K562 (cell line): ENCODE data around the gene SLC6A13. TPM values are rescaled to one million over a fixed set of nuclear protein-coding genes. Genes with fewer than 3 reads are reported as not detected.

Source experiments
- ATAC-seq: fragments of 200-7000 bp; cut with Tn5 transposase; 3 replicates; pipeline ENCODE4 v1.9.1; 2020; ENCODE audit warnings: moderate library complexity
- BruUV-seq: library from RNA; stranded (reverse); fragments of 400-500 nt; replicated peaks from 2 replicates; lab custom pipeline; 2021; lab: Mats Ljungman, UMichigan
- CTCF ChIA-PET: fragments of 300-600 bp; formaldehyde crosslinking; extraction: SDS; loops from one replicate; lab custom pipeline; 2021; ENCODE audit warnings: low intra/inter-chr PET ratio; lab: Yijun Ruan, JAX
- POLR2A ChIA-PET: fragments of 300-600, 350-650 bp; sonication (Branson Sonifier 250); formaldehyde crosslinking; extraction: SDS; loops from one replicate; lab custom pipeline; 2021; ENCODE audit warnings: antibody characterized with exemption, inconsistent platforms; lab: Yijun Ruan, JAX
- DNase-seq, 4 experiments: peaks; one replicate each; pipeline versions ENCODE4 v3.0.0 to v3.0.0-alpha.2; 2011 to 2018; ENCODE audit warnings: low spot score in 3 of 4, mixed read lengths in 3 of 4; ENCODE audit errors: extremely low read depth in 1 of 4
- FAIRE-seq: peaks from 2 replicates; lab custom pipeline; 2011; peaks lifted over from hg19 to GRCh38; lab: Jason Lieb, UNC
- H2AFZ ChIP-seq: 2 replicates; pipeline ENCODE4 v1.6.0; 2011; ENCODE audit warnings: low read depth, low read length, control low read depth, inconsistent platforms
- H3K27ac ChIP-seq: fragments of 200-600 bp; 3 replicates; pipeline ENCODE4 v1.8.0; 2011; ENCODE audit warnings: low read depth, mild to moderate bottlenecking, control low read depth, inconsistent platforms, low read length, moderate library complexity, mixed read lengths; ENCODE audit errors: extremely low read depth
- H3K27me3 ChIP-seq, 2 experiments: fragments of 300-600 bp in 1 of 2; 2 replicates in 1 of 2; 3 replicates in 1 of 2; pipeline versions ENCODE4 v1.6.0 to v1.8.0; 2011; ENCODE audit warnings: inconsistent platforms in 2 of 2, low read length in 2 of 2, mild to moderate bottlenecking in 1 of 2, mixed read lengths in 1 of 2, moderate library complexity in 1 of 2; ENCODE audit not compliant: control insufficient read depth in 2 of 2, insufficient read depth in 2 of 2
- H3K36me3 ChIP-seq: fragments of 300-600 bp; 3 replicates; pipeline ENCODE4 v1.8.0; 2011; ENCODE audit warnings: mild to moderate bottlenecking, low read length, inconsistent platforms; ENCODE audit not compliant: control insufficient read depth, insufficient read depth
- H3K4me1 ChIP-seq, 2 experiments: fragments of 200-600 bp in 1 of 2; replicated peaks in 1 of 2; 2 replicates in 1 of 2; 3 replicates in 1 of 2; pipeline versions ENCODE4 v1.5.1 to v1.8.0; 2011; ENCODE audit warnings: inconsistent platforms in 2 of 2, low read length in 2 of 2, mild to moderate bottlenecking in 1 of 2, mixed read lengths in 1 of 2, moderate library complexity in 1 of 2; ENCODE audit not compliant: control insufficient read depth in 2 of 2, insufficient read depth in 2 of 2
- H3K4me2 ChIP-seq: 2 replicates; pipeline ENCODE4 v1.6.1; 2011; ENCODE audit warnings: low read length, control low read depth, inconsistent platforms, mixed read lengths; ENCODE audit not compliant: insufficient read depth
- H3K4me3 ChIP-seq: fragments of 200-600 bp; sonication (generic), shearing (Covaris generic); 2 replicates; pipeline ENCODE4 v1.5.1; 2016; ENCODE audit warnings: control low read depth, inconsistent platforms
- H3K79me2 ChIP-seq: fragments of 200-600 bp; 3 replicates; pipeline ENCODE4 v1.8.0; 2011; ENCODE audit warnings: low read length, inconsistent platforms; ENCODE audit not compliant: control insufficient read depth, insufficient read depth
- H3K9ac ChIP-seq, 2 experiments: 2 replicates each; pipeline versions ENCODE4 v1.6.0 to v1.6.1; 2011; ENCODE audit warnings: low read depth in 2 of 2, low read length in 2 of 2, control low read depth in 1 of 2, inconsistent platforms in 1 of 2, mild to moderate bottlenecking in 1 of 2, mixed read lengths in 1 of 2; ENCODE audit not compliant: insufficient read depth in 1 of 2
- H3K9me1 ChIP-seq: one replicate; pipeline ENCODE4 v1.6.0; 2011; ENCODE audit warnings: inconsistent platforms, mild to moderate bottlenecking, low read length, moderate library complexity; ENCODE audit not compliant: control insufficient read depth, insufficient read depth
- H3K9me3 ChIP-seq: replicated peaks from 2 replicates; pipeline ENCODE4 v1.5.1; 2011; ENCODE audit warnings: low read depth, low read length, inconsistent platforms; ENCODE audit not compliant: control insufficient read depth, insufficient read depth
- H4K20me1 ChIP-seq: replicated peaks from 2 replicates; pipeline ENCODE4 v1.6.1; 2011; ENCODE audit warnings: low read length, inconsistent platforms, mixed read lengths; ENCODE audit not compliant: control insufficient read depth, insufficient read depth
- CCNT2 ChIP-seq: IDR thresholded peaks from 2 replicates; pipeline ENCODE4 v1.6.1; 2011; ENCODE audit warnings: borderline replicate concordance, low read depth, mild to moderate bottlenecking, moderate library complexity, mixed read lengths, low read length; ENCODE audit not compliant: insufficient read length; ENCODE audit errors: extremely low read depth
- CXXC5 ChIP-seq: fragments of 250-450 bp; sonication (Bioruptor Pico); IDR thresholded peaks from 2 replicates; pipeline ENCODE4 v1.8.0; 2022; ENCODE audit warnings: inconsistent platforms, mild to moderate bottlenecking, moderate library complexity
- L3MBTL2 ChIP-seq: fragments of 450-650 bp; IDR thresholded peaks from 2 replicates; pipeline ENCODE4 v1.6.1; 2016; ENCODE audit warnings: mild to moderate bottlenecking, moderate library complexity
- MYC ChIP-seq, 2 experiments: fragments of 250-450 bp in 1 of 2; sonication (Bioruptor Pico) in 1 of 2; IDR thresholded peaks; 2 replicates each; pipeline versions ENCODE4 v1.5.1 to v1.6.1; 2012 to 2021; ENCODE audit warnings: low read depth in 2 of 2, borderline replicate concordance in 1 of 2, improper control_type of control experiment in 1 of 2, low read length in 1 of 2, mild to moderate bottlenecking in 1 of 2, moderate library complexity in 1 of 2
- ZKSCAN1 ChIP-seq: fragments of 150-350 bp; IDR thresholded peaks from 2 replicates; pipeline ENCODE4 v1.6.1; 2016; ENCODE audit warnings: low read depth, low read length
- ZNF699 ChIP-seq: fragments of 250-450 bp; sonication (Bioruptor Pico); IDR thresholded peaks from 2 replicates; pipeline ENCODE4 v1.8.0; 2021; ENCODE audit warnings: mild to moderate bottlenecking, moderate library complexity; ENCODE audit not compliant: insufficient replicate concordance
- ZNF740 ChIP-seq, 3 experiments: fragments of 200-800 bp in 1 of 3; sonication (Bioruptor generic) in 1 of 3; sonication (generic) in 1 of 3; formaldehyde crosslinking in 1 of 3; IDR thresholded peaks; 2 replicates each; pipeline versions ENCODE4 v1.6.1 to v1.8.0; 2016 to 2022; ENCODE audit warnings: mild to moderate bottlenecking in 2 of 3, missing compliant biosample characterization in 2 of 3, missing genetic modification characterization in 2 of 3, missing genetic modification reagents in 1 of 3
- WGBS: fragments of 100-300 bp; shearing (Covaris generic); methylation state at CpG from one replicate; pipeline ENCODE4 v1.1.6; 2016; ENCODE audit warnings: low coverage, mixed read lengths; ENCODE audit not compliant: insufficient coverage; ENCODE audit errors: missing lambda C conversion rate; 5-methylcytosine and 5-hydroxymethylcytosine counted together
- in situ Hi-C: fragments of 300-500 bp; cut with MboI; formaldehyde crosslinking; loops from 4 replicates; pipeline ENCODE4 v1.15.0; 2018; ENCODE audit warnings: inconsistent platforms, mixed read lengths
- intact Hi-C: fragments of 100-400 bp; cut with micrococcal nuclease; formaldehyde crosslinking; loops from 2 replicates; pipeline ENCODE4 v1.14.2; 2022
- polyA plus RNA-seq, 8 experiments: library from polyadenylated mRNA; depleted of rRNA in 4 of 8; stranded (reverse) in 5 of 8; unstranded in 3 of 8; fragments of >200 nt; fragmentation: Nextera tagmentation in 2 of 8; fragmentation: Illumina TruSeq in 1 of 8; extraction: Ambion mirVana in 2 of 8; extraction: Trizol in 1 of 8; gene quantifications; 2 replicates each; pipeline versions ENCODE4 v1.2.1 to v1.2.3, GENCODE V29; 2011 to 2014; ENCODE audit warnings: inconsistent platforms in 1 of 8, missing spikeins in 1 of 8
- total RNA-seq, 7 experiments: library from RNA; depleted of rRNA in 6 of 7; stranded (reverse); fragments of >200 nt in 6 of 7; fragmentation: Illumina TruSeq in 2 of 7; extraction: Trizol in 2 of 7; gene quantifications; 2 replicates each; pipeline versions ENCODE4 v1.2.1 to v1.2.3, GENCODE V29; 2011 to 2021; ENCODE audit warnings: low replicate concordance in 1 of 7
- TF ChIP-seq, protein P1 (sequence below): sonication (generic); formaldehyde crosslinking; IDR thresholded peaks from 2 replicates; pipeline ENCODE4 v1.9.0; 2022; ENCODE audit warnings: mild to moderate bottlenecking, missing genetic modification reagents
- TF ChIP-seq, protein P2 (sequence below), 2 experiments: fragments of 450-650 bp; formaldehyde crosslinking in 1 of 2; IDR thresholded peaks; 2 replicates each; pipeline versions ENCODE4 v1.4.0 to v1.6.1; 2014 to 2020; ENCODE audit warnings: mild to moderate bottlenecking in 2 of 2, borderline replicate concordance in 1 of 2, low read depth in 1 of 2

SLC6A13 gene
- total and polyA plus RNA-seq, 9 of the 15 experiments (the other 6 are each of a cell fraction or from before 2014, with no cell fraction given): 0.06 to 0.33 (median 0.22) TPM; not detected in 4

GRCh38 chr12:188910-189621 lies 73.6 kb downstream of the SLC6A13 start:
- in situ Hi-C loops: no loop called here
- no peak for FAIRE-seq
- peaks cover 0 to 6% of the 10 kb centered on the region in 2 experiments; a peak in 2 of 5 replicates for H3K4me1 ChIP-seq
- H3K9ac ChIP-seq: peak overlapping the region in 1 of 2 experiments; percentile 78; a peak in 1 of 4 replicates
- peak; percentile 49 to 86 (median 82) for DNase-seq
- no peak overlapping the region; the same call in 1 of the 2 replicates for H3K4me3 ChIP-seq
- 0 out of 2 replicates have a peak overlapping the region, but pooled peaks have one; percentile 32 for H3K4me2 ChIP-seq
- BruUV-seq: no TSS peak
- no peaks in the 10 kb centered on the region for H3K9me3 ChIP-seq
- H2AFZ ChIP-seq: peak overlapping the region; percentile 85; the same call in 1 of the 2 replicates
- H3K9me1 ChIP-seq: no peaks in the 10 kb centered on the region
- no peak overlapping the region for H3K27ac ChIP-seq
- peak; percentile 96 for ATAC-seq
- no peaks in the 10 kb centered on the region for H3K79me2 ChIP-seq
- ChIA-PET CTCF (no interaction called here), POLR2A (no interaction called here)
- peaks cover 13 to 47% of the 10 kb centered on the region in 2 experiments; a peak in 4 of 5 replicates for H3K27me3 ChIP-seq
- WGBS: 9% methylated on average over 14 of the region's 52 CpGs
- no peaks in the 10 kb centered on the region for H4K20me1 ChIP-seq
- intact Hi-C loops: no loop called here
- H3K36me3 ChIP-seq: no peaks in the 10 kb centered on the region
- TF ChIP-seq, protein P1, sequence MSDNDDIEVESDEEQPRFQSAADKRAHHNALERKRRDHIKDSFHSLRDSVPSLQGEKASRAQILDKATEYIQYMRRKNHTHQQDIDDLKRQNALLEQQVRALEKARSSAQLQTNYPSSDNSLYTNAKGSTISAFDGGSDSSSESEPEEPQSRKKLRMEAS (CRISPR knock-in tag): peak; percentile 28; the same call in 1 of the 2 replicates
- TF ChIP-seq CXXC5 (CRISPR knock-in tag) (peak; percentile 51), ZKSCAN1 (no peak), ZNF699 (CRISPR knock-in tag) (no peak), MYC (IDR thresholded peaks at IDR 0.05; ENCODE audit: low read depth, low read length) (peak; percentile 26; the same call in 1 of the 2 replicates), MYC (CRISPR knock-in tag; IDR thresholded peaks at IDR 0.05; ENCODE audit: borderline replicate concordance, low read depth) (no peak), ZNF740 (CRISPR knock-in tag; IDR thresholded peaks at IDR 0.05) (peak; percentile 69; the same call in 1 of the 2 replicates), ZNF740 (tag; IDR thresholded peaks at IDR 0.05) (no peak), CCNT2 (peak; percentile 34), L3MBTL2 (peak; percentile 59; the same call in 1 of the 2 replicates)
- TF ChIP-seq, protein P2, sequence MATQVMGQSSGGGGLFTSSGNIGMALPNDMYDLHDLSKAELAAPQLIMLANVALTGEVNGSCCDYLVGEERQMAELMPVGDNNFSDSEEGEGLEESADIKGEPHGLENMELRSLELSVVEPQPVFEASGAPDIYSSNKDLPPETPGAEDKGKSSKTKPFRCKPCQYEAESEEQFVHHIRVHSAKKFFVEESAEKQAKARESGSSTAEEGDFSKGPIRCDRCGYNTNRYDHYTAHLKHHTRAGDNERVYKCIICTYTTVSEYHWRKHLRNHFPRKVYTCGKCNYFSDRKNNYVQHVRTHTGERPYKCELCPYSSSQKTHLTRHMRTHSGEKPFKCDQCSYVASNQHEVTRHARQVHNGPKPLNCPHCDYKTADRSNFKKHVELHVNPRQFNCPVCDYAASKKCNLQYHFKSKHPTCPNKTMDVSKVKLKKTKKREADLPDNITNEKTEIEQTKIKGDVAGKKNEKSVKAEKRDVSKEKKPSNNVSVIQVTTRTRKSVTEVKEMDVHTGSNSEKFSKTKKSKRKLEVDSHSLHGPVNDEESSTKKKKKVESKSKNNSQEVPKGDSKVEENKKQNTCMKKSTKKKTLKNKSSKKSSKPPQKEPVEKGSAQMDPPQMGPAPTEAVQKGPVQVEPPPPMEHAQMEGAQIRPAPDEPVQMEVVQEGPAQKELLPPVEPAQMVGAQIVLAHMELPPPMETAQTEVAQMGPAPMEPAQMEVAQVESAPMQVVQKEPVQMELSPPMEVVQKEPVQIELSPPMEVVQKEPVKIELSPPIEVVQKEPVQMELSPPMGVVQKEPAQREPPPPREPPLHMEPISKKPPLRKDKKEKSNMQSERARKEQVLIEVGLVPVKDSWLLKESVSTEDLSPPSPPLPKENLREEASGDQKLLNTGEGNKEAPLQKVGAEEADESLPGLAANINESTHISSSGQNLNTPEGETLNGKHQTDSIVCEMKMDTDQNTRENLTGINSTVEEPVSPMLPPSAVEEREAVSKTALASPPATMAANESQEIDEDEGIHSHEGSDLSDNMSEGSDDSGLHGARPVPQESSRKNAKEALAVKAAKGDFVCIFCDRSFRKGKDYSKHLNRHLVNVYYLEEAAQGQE (IDR thresholded peaks at IDR 0.05; ENCODE audit: borderline replicate concordance): peak; percentile 48; the same call in 1 of the 2 replicates
- TF ChIP-seq, protein P2 (CRISPR knock-in tag; IDR thresholded peaks at IDR 0.05; ENCODE audit: low read depth): no peak
